DOHH2 (cell line): ENCODE measurements around the gene CCDC182.

Experiments used
- H3F3A ChIP-seq: fragments of 200-600 bp; sonication (generic), shearing (Covaris generic); 2 replicates; pipeline ENCODE4 v1.6.0; 2016; ENCODE audit warnings: antibody characterized with exemption, mild to moderate bottlenecking; ENCODE audit not compliant: control insufficient read depth, insufficient read depth
- H3K27ac ChIP-seq: fragments of 200-600 bp; sonication (generic); 2 replicates; pipeline ENCODE4 v1.5.1; 2014; ENCODE audit warnings: low read depth, mild to moderate bottlenecking, low read length, moderate library complexity
- H3K27me3 ChIP-seq: fragments of 200-600 bp; sonication (generic); 2 replicates; pipeline ENCODE4 v1.6.1; 2014; ENCODE audit warnings: mild to moderate bottlenecking, low read length, mixed read lengths; ENCODE audit not compliant: control insufficient read depth
- H3K36me3 ChIP-seq: fragments of 200-600 bp; sonication (generic); 2 replicates; pipeline ENCODE4 v1.6.1; 2014; ENCODE audit warnings: mild to moderate bottlenecking, low read length, moderate library complexity, mixed read lengths; ENCODE audit not compliant: control insufficient read depth
- H3K4me1 ChIP-seq: fragments of 200-600 bp; sonication (generic); 2 replicates; pipeline ENCODE4 v1.6.1; 2014; ENCODE audit warnings: mild to moderate bottlenecking, low read length, mixed read lengths; ENCODE audit not compliant: control insufficient read depth
- H3K4me2 ChIP-seq: fragments of 200-600 bp; sonication (generic); 2 replicates; pipeline ENCODE4 v1.6.0; 2014; ENCODE audit warnings: mild to moderate bottlenecking, low read length, moderate library complexity
- H3K4me3 ChIP-seq: fragments of 200-600 bp; sonication (generic); 2 replicates; pipeline ENCODE4 v1.5.1; 2014; ENCODE audit warnings: mild to moderate bottlenecking, low read length, mixed read lengths
- H3K79me2 ChIP-seq: fragments of 200-600 bp; sonication (generic); 2 replicates; pipeline ENCODE4 v1.6.1; 2014; ENCODE audit warnings: mild to moderate bottlenecking, low read length, mixed read lengths; ENCODE audit not compliant: control insufficient read depth
- H3K9me2 ChIP-seq: fragments of 200-600 bp; sonication (generic); replicated peaks from 2 replicates; pipeline ENCODE4 v1.6.1; 2014; ENCODE audit warnings: mild to moderate bottlenecking, low read length, mixed read lengths; ENCODE audit not compliant: control insufficient read depth
- H3K9me3 ChIP-seq: fragments of 200-600 bp; sonication (generic); 2 replicates; pipeline ENCODE4 v1.6.1; 2014; ENCODE audit warnings: antibody characterized with exemption, low read length, mixed read lengths; ENCODE audit not compliant: control insufficient read depth, insufficient read depth
- H4K20me1 ChIP-seq: fragments of 200-600 bp; sonication (generic); 2 replicates; pipeline ENCODE4 v1.6.0; 2014; ENCODE audit warnings: low read depth, mild to moderate bottlenecking, antibody characterized with exemption, low read length, moderate library complexity; ENCODE audit not compliant: control insufficient read depth, insufficient read depth
- CTCF ChIP-seq: fragments of 200-600 bp; sonication (generic); IDR thresholded peaks from one replicate; pipeline ENCODE4 v1.5.1; 2014; ENCODE audit warnings: antibody characterized with exemption, mild to moderate bottlenecking, low read depth, low read length; ENCODE audit not compliant: poor library complexity, severe bottlenecking
- EZH2phosphoT487 ChIP-seq: fragments of 200-600 bp; sonication (generic); IDR thresholded peaks from 2 replicates; pipeline ENCODE4 v1.6.1; 2017; ENCODE audit warnings: borderline replicate concordance, mild to moderate bottlenecking, antibody characterized with exemption, low read length, moderate library complexity, mixed read lengths

The CCDC182 gene

DNA sequence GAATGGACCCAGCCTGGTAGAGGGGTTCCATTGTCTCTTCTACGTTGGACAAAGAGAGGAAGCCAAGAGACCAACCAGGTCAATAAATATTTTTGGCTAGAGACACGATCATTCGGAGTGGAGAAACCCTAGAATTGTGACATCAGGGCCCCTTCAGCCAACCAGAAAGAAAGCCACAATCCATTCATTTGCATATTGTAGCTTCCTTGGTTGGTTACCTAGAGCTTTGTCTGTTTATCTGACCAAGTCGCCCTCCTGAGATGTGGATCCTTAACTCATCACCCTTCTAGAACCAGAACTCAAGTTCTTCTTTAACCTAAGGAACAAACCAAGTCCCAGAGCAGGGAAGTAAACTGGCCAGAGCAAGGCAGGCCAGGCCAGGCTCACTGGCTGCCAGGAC, at the start of gene CCDC182:
Gene CCDC182, minus strand, starts transcription at position 58 of the 400 bp plus-strand sequence. Its CDS starts 27 bp downstream, at position 31.
- no peak within 1 kb of the TSS for H3K4me3 ChIP-seq
- H3F3A ChIP-seq = no peaks in the 10 kb centered on the region
- H3K79me2 ChIP-seq = no peaks in the 10 kb centered on the region
- H3K27ac ChIP-seq = no peak within 1 kb of the TSS
- TF ChIP-seq CTCF (no peak), EZH2phosphoT487 (no peak)
- H3K4me2 ChIP-seq = no peak within 1 kb of the TSS
- H3K36me3 ChIP-seq = no peaks in the 10 kb centered on the region
- no peaks in the 10 kb centered on the region for H4K20me1 ChIP-seq
- peaks cover 28% of the 10 kb centered on the region for H3K4me1 ChIP-seq
- H3K9me3 ChIP-seq = no peaks in the 10 kb centered on the region
- no peaks in the 10 kb centered on the region for H3K9me2 ChIP-seq
- H3K27me3 ChIP-seq = peaks cover 13% of the 10 kb centered on the region

- Histone ChIP-seq H3K27ac (no peak overlapping the region), H4K20me1 (no peaks in the 10 kb centered on the region), H3K36me3 (no peaks in the 10 kb centered on the region)
These were observed 49.7 kb upstream of the CCDC182 start for GRCh38 chr17:57794841-57795240.

DNA sequence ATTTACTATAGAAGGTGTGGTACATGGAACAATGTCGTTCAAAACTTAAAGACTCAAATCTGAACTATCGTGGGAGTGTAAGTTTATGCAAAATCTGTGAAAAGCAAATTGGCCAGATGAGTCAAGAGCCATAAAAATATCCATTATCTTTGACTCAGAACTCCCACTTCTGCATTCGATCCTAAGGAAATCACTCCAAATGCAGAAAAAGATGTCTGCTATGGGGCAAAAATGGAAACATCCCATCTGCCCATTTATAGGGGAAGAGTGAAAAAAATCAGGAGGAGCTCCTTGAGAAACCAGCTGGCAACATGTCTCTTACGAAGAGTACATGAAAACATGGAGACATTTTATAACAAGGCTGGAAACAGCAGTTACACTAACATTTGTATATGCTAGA, 43.6 kb upstream of the CCDC182 start:
- H4K20me1 ChIP-seq = no peaks in the 10 kb centered on the region
- no peaks in the 10 kb centered on the region for H3K79me2 ChIP-seq
- TF ChIP-seq CTCF (no peak), EZH2phosphoT487 (no peak)
- no peak overlapping the region for H3K27ac ChIP-seq
- no peak overlapping the region for H3K4me2 ChIP-seq
- H3K9me3 ChIP-seq = no peaks in the 10 kb centered on the region
- H3K9me2 ChIP-seq = no peaks in the 10 kb centered on the region
- no peak overlapping the region for H3K4me3 ChIP-seq
- H3F3A ChIP-seq = peaks cover under 1% of the 10 kb centered on the region; the same call in 1 of the 2 replicates
- H3K36me3 ChIP-seq = no peaks in the 10 kb centered on the region
- H3K4me1 ChIP-seq = peaks cover 12% of the 10 kb centered on the region
- H3K27me3 ChIP-seq = peaks cover 60% of the 10 kb centered on the region

More at GRCh38 chr17:57794841-57795240, 49.7 kb upstream of the CCDC182 start:
- no peaks in the 10 kb centered on the region for H3K9me2 ChIP-seq
- no peak for TF ChIP-seq EZH2phosphoT487
- TF ChIP-seq CTCF = no peak
- no peak overlapping the region for H3K4me2 ChIP-seq
- H3F3A ChIP-seq = no peaks in the 10 kb centered on the region
- no peaks in the 10 kb centered on the region for H3K79me2 ChIP-seq
- no peaks in the 10 kb centered on the region for H3K9me3 ChIP-seq
- peaks cover 23% of the 10 kb centered on the region for H3K27me3 ChIP-seq
- no peak overlapping the region for H3K4me3 ChIP-seq
- H3K4me1 ChIP-seq = no peaks in the 10 kb centered on the region
